ENCODE measurements around the gene SPRR2A. TPM values are rescaled to one million over a fixed set of nuclear protein-coding genes. Genes with fewer than 3 reads are reported as not detected.

Gene SPRR2A
- polyA plus RNA-seq, 1 donor from 2014 or later, result not detected

DNA sequence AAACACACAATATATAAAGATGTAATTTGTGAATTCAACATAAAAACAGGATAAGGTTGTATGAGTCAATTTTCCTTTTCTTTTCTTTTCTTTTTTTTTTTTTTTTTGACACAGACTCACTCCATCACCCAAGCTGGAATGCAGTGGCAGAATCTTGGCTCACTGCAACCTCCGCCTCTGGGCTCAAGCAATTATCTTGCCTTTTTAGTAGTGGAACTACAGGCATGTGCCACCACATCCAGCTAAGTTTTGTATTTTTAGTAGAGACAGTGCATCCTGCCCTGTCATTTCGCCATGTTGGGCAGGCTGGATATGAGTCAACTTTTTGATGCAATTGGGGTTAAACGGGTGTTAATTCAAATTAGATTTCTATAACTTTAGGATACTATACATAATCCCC, 24.4 kb upstream of the SPRR2A start:
- H3K9me2 ChIP-seq (ENCODE audit: insufficient read depth, low read length), result no peaks in the 10 kb centered on the region
- no peaks in the 10 kb centered on the region for H4K20me1 ChIP-seq (ENCODE audit: insufficient read depth)
- no peak overlapping the region for H3K4me3 ChIP-seq (ENCODE audit: low read length)
- no peaks in the 10 kb centered on the region for H3K79me2 ChIP-seq (replicated peaks; ENCODE audit: insufficient read depth, low read length)
- no peaks in the 10 kb centered on the region for H3K27me3 ChIP-seq (ENCODE audit: insufficient read depth, low read depth, low read length)
- no peaks in the 10 kb centered on the region for H3F3A ChIP-seq (ENCODE audit: insufficient read depth, low read length, poor library complexity, severe bottlenecking)
- no peak for TF ChIP-seq MXI1 (conservative IDR thresholded peaks at IDR 0.05; ENCODE audit: poor library complexity, severe bottlenecking)
- TF ChIP-seq TAF1 (IDR thresholded peaks at IDR 0.05; ENCODE audit: low read depth), result no peak
- no peak for TF ChIP-seq SMC3 (conservative IDR thresholded peaks at IDR 0.05; ENCODE audit: poor library complexity)
- no peak for TF ChIP-seq EZH2 (IDR thresholded peaks at IDR 0.05; ENCODE audit: borderline replicate concordance, insufficient read depth, low read length, poor library complexity, severe bottlenecking)
- TF ChIP-seq, protein P1, sequence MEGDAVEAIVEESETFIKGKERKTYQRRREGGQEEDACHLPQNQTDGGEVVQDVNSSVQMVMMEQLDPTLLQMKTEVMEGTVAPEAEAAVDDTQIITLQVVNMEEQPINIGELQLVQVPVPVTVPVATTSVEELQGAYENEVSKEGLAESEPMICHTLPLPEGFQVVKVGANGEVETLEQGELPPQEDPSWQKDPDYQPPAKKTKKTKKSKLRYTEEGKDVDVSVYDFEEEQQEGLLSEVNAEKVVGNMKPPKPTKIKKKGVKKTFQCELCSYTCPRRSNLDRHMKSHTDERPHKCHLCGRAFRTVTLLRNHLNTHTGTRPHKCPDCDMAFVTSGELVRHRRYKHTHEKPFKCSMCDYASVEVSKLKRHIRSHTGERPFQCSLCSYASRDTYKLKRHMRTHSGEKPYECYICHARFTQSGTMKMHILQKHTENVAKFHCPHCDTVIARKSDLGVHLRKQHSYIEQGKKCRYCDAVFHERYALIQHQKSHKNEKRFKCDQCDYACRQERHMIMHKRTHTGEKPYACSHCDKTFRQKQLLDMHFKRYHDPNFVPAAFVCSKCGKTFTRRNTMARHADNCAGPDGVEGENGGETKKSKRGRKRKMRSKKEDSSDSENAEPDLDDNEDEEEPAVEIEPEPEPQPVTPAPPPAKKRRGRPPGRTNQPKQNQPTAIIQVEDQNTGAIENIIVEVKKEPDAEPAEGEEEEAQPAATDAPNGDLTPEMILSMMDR (IDR thresholded peaks at IDR 0.05; ENCODE audit: poor library complexity, severe bottlenecking), result no peak
- TF ChIP-seq POLR2AphosphoS5 (IDR thresholded peaks at IDR 0.05), result no peak
- no peak for TF ChIP-seq EP300 (conservative IDR thresholded peaks at IDR 0.05; ENCODE audit: poor library complexity, severe bottlenecking)
- TF ChIP-seq, protein P2, sequence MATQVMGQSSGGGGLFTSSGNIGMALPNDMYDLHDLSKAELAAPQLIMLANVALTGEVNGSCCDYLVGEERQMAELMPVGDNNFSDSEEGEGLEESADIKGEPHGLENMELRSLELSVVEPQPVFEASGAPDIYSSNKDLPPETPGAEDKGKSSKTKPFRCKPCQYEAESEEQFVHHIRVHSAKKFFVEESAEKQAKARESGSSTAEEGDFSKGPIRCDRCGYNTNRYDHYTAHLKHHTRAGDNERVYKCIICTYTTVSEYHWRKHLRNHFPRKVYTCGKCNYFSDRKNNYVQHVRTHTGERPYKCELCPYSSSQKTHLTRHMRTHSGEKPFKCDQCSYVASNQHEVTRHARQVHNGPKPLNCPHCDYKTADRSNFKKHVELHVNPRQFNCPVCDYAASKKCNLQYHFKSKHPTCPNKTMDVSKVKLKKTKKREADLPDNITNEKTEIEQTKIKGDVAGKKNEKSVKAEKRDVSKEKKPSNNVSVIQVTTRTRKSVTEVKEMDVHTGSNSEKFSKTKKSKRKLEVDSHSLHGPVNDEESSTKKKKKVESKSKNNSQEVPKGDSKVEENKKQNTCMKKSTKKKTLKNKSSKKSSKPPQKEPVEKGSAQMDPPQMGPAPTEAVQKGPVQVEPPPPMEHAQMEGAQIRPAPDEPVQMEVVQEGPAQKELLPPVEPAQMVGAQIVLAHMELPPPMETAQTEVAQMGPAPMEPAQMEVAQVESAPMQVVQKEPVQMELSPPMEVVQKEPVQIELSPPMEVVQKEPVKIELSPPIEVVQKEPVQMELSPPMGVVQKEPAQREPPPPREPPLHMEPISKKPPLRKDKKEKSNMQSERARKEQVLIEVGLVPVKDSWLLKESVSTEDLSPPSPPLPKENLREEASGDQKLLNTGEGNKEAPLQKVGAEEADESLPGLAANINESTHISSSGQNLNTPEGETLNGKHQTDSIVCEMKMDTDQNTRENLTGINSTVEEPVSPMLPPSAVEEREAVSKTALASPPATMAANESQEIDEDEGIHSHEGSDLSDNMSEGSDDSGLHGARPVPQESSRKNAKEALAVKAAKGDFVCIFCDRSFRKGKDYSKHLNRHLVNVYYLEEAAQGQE (IDR thresholded peaks at IDR 0.05; ENCODE audit: borderline replicate concordance), result no peak
- TF ChIP-seq RAD21 (conservative IDR thresholded peaks at IDR 0.05), result no peak
- no peaks in the 10 kb centered on the region for H3K36me3 ChIP-seq (ENCODE audit: insufficient read depth, low read length)
- no peak overlapping the region for H2AFZ ChIP-seq (ENCODE audit: low read depth, low read length)
- H3K4me2 ChIP-seq (ENCODE audit: low read length), result no peak overlapping the region
- no peaks in the 10 kb centered on the region for H3K9me3 ChIP-seq (ENCODE audit: low read length)
- H3K9ac ChIP-seq (ENCODE audit: low read length), result no peak overlapping the region
- H3K27ac ChIP-seq (ENCODE audit: low read length), result no peak overlapping the region

DNA sequence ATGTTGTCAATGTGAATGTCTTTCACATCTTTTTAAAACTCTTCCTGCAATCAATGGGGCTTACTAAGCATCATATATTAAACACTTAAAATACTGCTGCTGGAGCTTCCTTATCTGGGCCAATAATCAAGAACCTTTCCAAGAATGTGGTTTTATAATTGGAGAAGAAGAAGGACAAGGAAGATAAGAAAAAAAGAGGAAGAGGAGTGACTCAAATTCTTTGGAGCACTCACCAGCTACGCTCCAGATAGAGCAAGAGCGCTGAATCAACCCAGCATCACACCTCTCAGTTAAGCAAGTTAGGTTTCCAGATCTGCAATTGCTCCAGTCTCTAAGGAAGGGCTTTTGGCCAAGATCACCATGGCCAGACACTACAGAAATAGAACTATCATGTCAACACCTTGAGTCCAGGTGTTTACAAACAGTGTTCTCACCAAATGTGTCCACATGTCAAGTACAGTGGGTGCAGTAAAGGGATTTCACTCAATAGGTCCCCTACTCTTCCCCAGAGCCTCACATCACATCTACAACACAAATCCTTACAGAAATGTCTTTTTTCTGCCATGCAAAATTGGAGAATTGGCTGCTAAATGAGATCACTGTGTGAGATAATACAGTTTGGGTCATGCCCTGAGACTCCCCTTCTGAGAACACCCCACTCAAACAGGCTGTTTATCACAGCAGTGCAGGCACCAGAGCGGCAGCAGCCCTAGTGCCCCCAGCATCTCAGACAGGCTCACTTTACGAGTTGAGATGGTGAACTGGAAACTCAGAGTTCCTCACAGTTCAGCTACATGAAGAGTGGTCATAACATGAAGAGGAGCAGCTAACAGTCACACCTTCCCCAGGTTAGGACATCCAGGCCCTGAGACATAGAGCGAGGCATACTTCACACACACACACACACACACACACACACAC, 15.8 kb upstream of the SPRR2A start:
- Histone ChIP-seq H3K9ac (ENCODE audit: low read length) (no peak overlapping the region), H3K27me3 (ENCODE audit: insufficient read depth, low read depth, low read length) (no peaks in the 10 kb centered on the region), H3K4me3 (ENCODE audit: low read length) (no peak overlapping the region), H3K9me3 (ENCODE audit: low read length) (no peaks in the 10 kb centered on the region), H3K27ac (ENCODE audit: low read length) (no peak overlapping the region), H3K4me2 (ENCODE audit: low read length) (no peak overlapping the region), H4K20me1 (ENCODE audit: insufficient read depth) (no peaks in the 10 kb centered on the region), H3K36me3 (ENCODE audit: insufficient read depth, low read length) (no peaks in the 10 kb centered on the region), H2AFZ (ENCODE audit: low read depth, low read length) (no peak overlapping the region), H3K9me2 (ENCODE audit: insufficient read depth, low read length) (no peaks in the 10 kb centered on the region), H3K79me2 (replicated peaks; ENCODE audit: insufficient read depth, low read length) (no peaks in the 10 kb centered on the region), H3F3A (ENCODE audit: insufficient read depth, low read length, poor library complexity, severe bottlenecking) (no peaks in the 10 kb centered on the region)
- no peak for TF ChIP-seq MXI1 (conservative IDR thresholded peaks at IDR 0.05; ENCODE audit: poor library complexity, severe bottlenecking)
